ENCODE data around the gene SCD.

SCD gene

DNA sequence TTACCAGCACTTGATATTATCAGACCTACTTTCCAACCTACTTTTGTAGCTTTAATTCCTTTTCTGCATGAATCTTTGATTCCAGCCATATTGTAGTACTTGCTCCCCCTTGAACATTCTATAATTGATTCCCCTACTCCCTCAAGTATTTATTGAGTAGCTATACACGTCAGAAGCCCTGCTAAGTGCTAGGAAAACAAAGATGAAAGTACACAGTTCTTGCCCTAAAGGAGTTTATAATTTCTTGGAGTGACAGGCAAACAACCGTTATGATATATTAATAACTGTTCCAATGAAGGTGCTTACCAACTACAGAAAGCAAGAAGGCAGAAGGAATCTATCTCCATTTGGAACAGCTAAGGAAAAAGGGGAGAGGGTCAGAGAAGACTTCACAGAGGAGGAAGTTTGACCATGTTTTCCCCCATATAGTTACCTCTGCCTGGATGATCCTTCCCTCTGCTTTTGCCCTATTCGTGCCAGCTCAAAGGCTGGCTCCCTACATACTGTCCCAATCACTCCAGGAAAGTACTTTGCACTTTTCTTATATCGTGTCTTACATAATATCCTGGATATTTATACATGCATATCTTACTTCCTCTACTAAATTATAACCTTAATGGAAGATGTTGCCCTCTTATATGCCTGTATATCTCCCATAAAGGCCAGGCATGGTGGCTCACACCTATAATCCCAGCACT is 54.7 kb downstream of the SCD start:
- DNase-seq, result no peak

GRCh38 chr10:100403734-100404133 is 56.7 kb downstream of the SCD start:
- no peak for DNase-seq

GRCh38 chr10:100413173-100413572 is 66.1 kb downstream of the SCD start:
- no peak for DNase-seq

Data from CD4-positive, alpha-beta T cell treated with Interleukin-12 subunit alpha and Interleukin-12 subunit beta, for 1 hour (primary cell).